ENCODE data around the gene OR52E2.

The OR52E2 gene

GRCh38 chr11:5090668-5091067 is 31.2 kb upstream of the OR52E2 start:
- DNase-seq (ENCODE audit: low read depth) = no peak
- no peak for TF ChIP-seq POLR2A (IDR thresholded peaks at IDR 0.05; ENCODE audit: extremely low read depth, insufficient read length)
- TF ChIP-seq MAX (IDR thresholded peaks at IDR 0.05; ENCODE audit: low read depth, low read length) = no peak
- no peak for TF ChIP-seq MYC (IDR thresholded peaks at IDR 0.05; ENCODE audit: low read depth, low read length)
- no peak for TF ChIP-seq CTCF (IDR thresholded peaks at IDR 0.05; ENCODE audit: low read depth, low read length)
- no peak overlapping the region for H3K4me3 ChIP-seq (ENCODE audit: low read depth, low read length)

GRCh38 chr11:5088556-5088955 is 29.1 kb upstream of the OR52E2 start:
- TF ChIP-seq POLR2A (IDR thresholded peaks at IDR 0.05; ENCODE audit: extremely low read depth, insufficient read length) = no peak
- no peak for TF ChIP-seq MYC (IDR thresholded peaks at IDR 0.05; ENCODE audit: low read depth, low read length)
- TF ChIP-seq CTCF (IDR thresholded peaks at IDR 0.05; ENCODE audit: low read depth, low read length) = no peak
- no peak for TF ChIP-seq MAX (IDR thresholded peaks at IDR 0.05; ENCODE audit: low read depth, low read length)
- DNase-seq (ENCODE audit: low read depth) = no peak
- no peak overlapping the region for H3K4me3 ChIP-seq (ENCODE audit: low read depth, low read length)

GRCh38 chr11:5083602-5084001 is 24.2 kb upstream of the OR52E2 start:
- no peak for DNase-seq (ENCODE audit: low read depth)
- no peak overlapping the region for H3K4me3 ChIP-seq (ENCODE audit: low read depth, low read length)
- TF ChIP-seq CTCF (IDR thresholded peaks at IDR 0.05; ENCODE audit: low read depth, low read length) = no peak
- no peak for TF ChIP-seq MAX (IDR thresholded peaks at IDR 0.05; ENCODE audit: low read depth, low read length)
- TF ChIP-seq MYC (IDR thresholded peaks at IDR 0.05; ENCODE audit: low read depth, low read length) = no peak
- TF ChIP-seq POLR2A (IDR thresholded peaks at IDR 0.05; ENCODE audit: extremely low read depth, insufficient read length) = no peak

GRCh38 chr11:5081405-5081804 is 22.0 kb upstream of the OR52E2 start:
- TF ChIP-seq MAX (IDR thresholded peaks at IDR 0.05; ENCODE audit: low read depth, low read length) (no peak), CTCF (IDR thresholded peaks at IDR 0.05; ENCODE audit: low read depth, low read length) (no peak), MYC (IDR thresholded peaks at IDR 0.05; ENCODE audit: low read depth, low read length) (no peak), POLR2A (IDR thresholded peaks at IDR 0.05; ENCODE audit: extremely low read depth, insufficient read length) (no peak)
- no peak for DNase-seq (ENCODE audit: low read depth)
- no peak overlapping the region for H3K4me3 ChIP-seq (ENCODE audit: low read depth, low read length)

GRCh38 chr11:5071799-5072198 is 12.4 kb upstream of the OR52E2 start:
- no peak for DNase-seq (ENCODE audit: low read depth)
- H3K4me3 ChIP-seq (ENCODE audit: low read depth, low read length) = no peak overlapping the region
- TF ChIP-seq MAX (IDR thresholded peaks at IDR 0.05; ENCODE audit: low read depth, low read length) (no peak), MYC (IDR thresholded peaks at IDR 0.05; ENCODE audit: low read depth, low read length) (no peak)

- no peak for DNase-seq (ENCODE audit: low read depth)
- TF ChIP-seq MYC (IDR thresholded peaks at IDR 0.05; ENCODE audit: low read depth, low read length) = no peak
- no peak for TF ChIP-seq CTCF (IDR thresholded peaks at IDR 0.05; ENCODE audit: low read depth, low read length)
- no peak for TF ChIP-seq POLR2A (IDR thresholded peaks at IDR 0.05; ENCODE audit: extremely low read depth, insufficient read length)
- no peak for TF ChIP-seq MAX (IDR thresholded peaks at IDR 0.05; ENCODE audit: low read depth, low read length)
- H3K4me3 ChIP-seq (ENCODE audit: low read depth, low read length) = no peak within 1 kb of the TSS
Observed at GRCh38 chr11:5069272-5069671, 9.8 kb upstream of the OR52E2 start, which contains the start of gene OR52E1. OR52E1 (plus strand) TSS chr11:5069572.

Data from NB4 (cell line).